Tibial nerve (tissue), 4 donors: Measurements from ENCODE around the gene MACROH2A2. TPM values are rescaled to one million over a fixed set of nuclear protein-coding genes. Genes with fewer than 3 reads are reported as not detected.

Experiments
- DNase-seq, 2 donors: peaks; one replicate each; pipeline ENCODE4 v3.0.0-alpha.2; 2019; ENCODE audit warnings: low spot score in 2 of 2
- H3K27ac ChIP-seq, 4 donors: fragments of 200-600 bp; sonication (generic) in 3 of 4; one replicate each; pipeline ENCODE4 v1.5.1; 2017 to 2019; ENCODE audit warnings: mild to moderate bottlenecking in 1 of 4
- H3K27me3 ChIP-seq, 2 donors: fragments of 200-600 bp; sonication (generic) in 1 of 2; one replicate each; pipeline versions ENCODE4 v1.5.1 to v1.6.0; 2017 to 2019
- H3K36me3 ChIP-seq, 3 donors: fragments of 200-600 bp; sonication (generic); one replicate each; pipeline ENCODE4 v1.5.1; 2018 to 2019
- H3K4me1 ChIP-seq, 4 donors: fragments of 200-600 bp; sonication (generic) in 3 of 4; one replicate each; pipeline ENCODE4 v1.5.1; 2017 to 2019
- H3K4me3 ChIP-seq, 4 donors: fragments of 200-600 bp; sonication (generic) in 3 of 4; one replicate each; pipeline ENCODE4 v1.5.1; 2017 to 2019; ENCODE audit warnings: mild to moderate bottlenecking in 1 of 4, moderate library complexity in 1 of 4
- H3K9me3 ChIP-seq, 4 donors: fragments of 200-600 bp; sonication (generic) in 3 of 4; one replicate each; pipeline ENCODE4 v1.5.1; 2017 to 2019
- EP300 ChIP-seq, 2 donors: sonication (generic); formaldehyde crosslinking; IDR thresholded peaks; one replicate each; pipeline ENCODE4 v1.6.1; 2017; ENCODE audit warnings: antibody characterized with exemption in 2 of 2, mild to moderate bottlenecking in 1 of 2
- POLR2A ChIP-seq, 2 donors: fragments of 450-650 bp; IDR thresholded peaks; one replicate each; pipeline ENCODE4 v1.6.1; 2017; ENCODE audit warnings: antibody characterized with exemption in 2 of 2, mild to moderate bottlenecking in 2 of 2, moderate library complexity in 2 of 2
- WGBS, 2 donors: methylation state at CpG; one replicate each; pipeline ENCODE4 v1.1.5; 2018; 5-methylcytosine and 5-hydroxymethylcytosine counted together
- total RNA-seq, 4 donors: library from RNA; depleted of rRNA; stranded (reverse); fragments of >200 nt; gene quantifications; one replicate each; pipeline ENCODE4 v1.1.0, GENCODE V29; 2016
- TF ChIP-seq, protein P1 (sequence below), 5 experiments: fragments of 200-600 bp in 3 of 5; fragments of 450-650 bp in 2 of 5; sonication (generic) in 3 of 5; IDR thresholded peaks; one replicate each; pipeline ENCODE4 v1.5.1; 2016 to 2019; ENCODE audit warnings: antibody characterized with exemption in 5 of 5, mild to moderate bottlenecking in 3 of 5, moderate library complexity in 2 of 5

The MACROH2A2 gene
- total RNA-seq, 4 donors from 2014 or later: 4.6 to 11.1 (median 8.9) TPM

DNA sequence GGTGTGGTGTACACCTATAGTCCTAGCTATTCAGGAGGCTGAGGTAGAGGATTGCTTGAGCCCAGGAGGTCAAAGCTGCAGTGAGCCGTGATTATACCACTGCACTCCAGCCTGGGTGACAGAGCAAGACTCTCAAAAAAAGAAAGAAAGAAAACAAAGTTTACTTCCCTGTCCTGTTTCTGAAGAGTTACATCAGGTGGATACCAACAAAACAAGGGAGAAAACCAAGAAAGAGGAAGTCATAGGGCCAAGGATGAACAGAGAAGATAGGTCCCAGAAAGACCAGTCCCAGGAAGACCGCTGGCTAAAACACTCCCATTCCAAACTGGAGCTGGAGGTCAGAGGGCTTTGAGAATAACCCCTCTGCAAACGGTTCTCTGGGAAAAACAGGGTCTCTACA lies 13.5 kb downstream of the MACROH2A2 start:
- Histone ChIP-seq H3K4me1 (no peaks in the 10 kb centered on the region), H3K4me3 (no peak overlapping the region), H3K36me3 (no peaks in the 10 kb centered on the region), H3K27me3 (no peaks in the 10 kb centered on the region), H3K27ac (no peak overlapping the region), H3K9me3 (no peaks in the 10 kb centered on the region)
- no peak for DNase-seq
- 77 to 78% methylated on average over 3 of the region's 3 CpGs for WGBS, 2 donors
- TF ChIP-seq, protein P1, sequence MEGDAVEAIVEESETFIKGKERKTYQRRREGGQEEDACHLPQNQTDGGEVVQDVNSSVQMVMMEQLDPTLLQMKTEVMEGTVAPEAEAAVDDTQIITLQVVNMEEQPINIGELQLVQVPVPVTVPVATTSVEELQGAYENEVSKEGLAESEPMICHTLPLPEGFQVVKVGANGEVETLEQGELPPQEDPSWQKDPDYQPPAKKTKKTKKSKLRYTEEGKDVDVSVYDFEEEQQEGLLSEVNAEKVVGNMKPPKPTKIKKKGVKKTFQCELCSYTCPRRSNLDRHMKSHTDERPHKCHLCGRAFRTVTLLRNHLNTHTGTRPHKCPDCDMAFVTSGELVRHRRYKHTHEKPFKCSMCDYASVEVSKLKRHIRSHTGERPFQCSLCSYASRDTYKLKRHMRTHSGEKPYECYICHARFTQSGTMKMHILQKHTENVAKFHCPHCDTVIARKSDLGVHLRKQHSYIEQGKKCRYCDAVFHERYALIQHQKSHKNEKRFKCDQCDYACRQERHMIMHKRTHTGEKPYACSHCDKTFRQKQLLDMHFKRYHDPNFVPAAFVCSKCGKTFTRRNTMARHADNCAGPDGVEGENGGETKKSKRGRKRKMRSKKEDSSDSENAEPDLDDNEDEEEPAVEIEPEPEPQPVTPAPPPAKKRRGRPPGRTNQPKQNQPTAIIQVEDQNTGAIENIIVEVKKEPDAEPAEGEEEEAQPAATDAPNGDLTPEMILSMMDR (IDR thresholded peaks at IDR 0.05): no peak
- TF ChIP-seq EP300 (IDR thresholded peaks at IDR 0.05) (no peak), POLR2A (IDR thresholded peaks at IDR 0.05) (no peak)

GRCh38 chr10:70067586-70067985 lies 14.9 kb downstream of the MACROH2A2 start:
- no peaks in the 10 kb centered on the region for H3K4me1 ChIP-seq
- TF ChIP-seq EP300 (IDR thresholded peaks at IDR 0.05) (no peak), POLR2A (IDR thresholded peaks at IDR 0.05) (no peak)
- TF ChIP-seq, protein P1 (IDR thresholded peaks at IDR 0.05): no peak
- 93 to 100% methylated on average over 2 of the region's 2 CpGs for WGBS, 2 donors
- no peak overlapping the region for H3K27ac ChIP-seq
- no peaks in the 10 kb centered on the region for H3K27me3 ChIP-seq
- DNase-seq: no peak
- no peak overlapping the region for H3K4me3 ChIP-seq
- H3K9me3 ChIP-seq: no peaks in the 10 kb centered on the region
- H3K36me3 ChIP-seq: no peaks in the 10 kb centered on the region

GRCh38 chr10:70068925-70069324 lies 16.3 kb downstream of the MACROH2A2 start:
- Histone ChIP-seq H3K36me3 (no peaks in the 10 kb centered on the region), H3K27me3 (no peaks in the 10 kb centered on the region), H3K27ac (no peak overlapping the region), H3K4me3 (no peak overlapping the region), H3K4me1 (no peaks in the 10 kb centered on the region), H3K9me3 (no peaks in the 10 kb centered on the region)
- no peak for DNase-seq
- 86 to 89% methylated on average over 10 of the region's 10 CpGs for whole genome bisulfite sequencing, 2 donors
- no peak for TF ChIP-seq EP300 (IDR thresholded peaks at IDR 0.05)
- TF ChIP-seq, protein P1 (IDR thresholded peaks at IDR 0.05): no peak
- no peak for TF ChIP-seq POLR2A (IDR thresholded peaks at IDR 0.05)

DNA sequence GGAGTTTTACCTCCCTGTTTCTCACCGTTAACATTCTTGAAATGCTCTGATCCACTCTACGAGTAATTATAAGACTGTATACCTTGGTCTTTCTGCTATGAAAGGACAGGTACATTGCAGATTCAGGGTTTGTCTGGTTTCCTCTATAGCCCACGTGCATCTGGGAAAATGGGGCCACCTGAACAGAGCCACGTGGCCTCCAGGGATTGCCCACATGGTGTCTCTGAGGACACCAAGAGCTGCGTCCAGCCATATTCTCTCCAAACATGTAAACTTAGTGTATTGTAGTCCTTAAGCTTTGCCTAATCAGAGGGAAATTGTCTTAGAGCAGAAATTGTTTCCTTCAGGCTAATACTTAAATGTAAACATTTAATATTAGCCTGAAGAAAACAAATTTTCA lies 16.7 kb downstream of the MACROH2A2 start:
- 87 to 90% methylated on average over 5 of the region's 5 CpGs for WGBS, 2 donors
- Histone ChIP-seq H3K4me3 (no peak overlapping the region), H3K9me3 (no peaks in the 10 kb centered on the region), H3K36me3 (no peaks in the 10 kb centered on the region), H3K4me1 (no peaks in the 10 kb centered on the region), H3K27ac (no peak overlapping the region), H3K27me3 (no peaks in the 10 kb centered on the region)
- TF ChIP-seq EP300 (IDR thresholded peaks at IDR 0.05) (no peak), POLR2A (IDR thresholded peaks at IDR 0.05) (no peak)
- TF ChIP-seq, protein P1 (IDR thresholded peaks at IDR 0.05): no peak
- no peak for DNase-seq

DNA sequence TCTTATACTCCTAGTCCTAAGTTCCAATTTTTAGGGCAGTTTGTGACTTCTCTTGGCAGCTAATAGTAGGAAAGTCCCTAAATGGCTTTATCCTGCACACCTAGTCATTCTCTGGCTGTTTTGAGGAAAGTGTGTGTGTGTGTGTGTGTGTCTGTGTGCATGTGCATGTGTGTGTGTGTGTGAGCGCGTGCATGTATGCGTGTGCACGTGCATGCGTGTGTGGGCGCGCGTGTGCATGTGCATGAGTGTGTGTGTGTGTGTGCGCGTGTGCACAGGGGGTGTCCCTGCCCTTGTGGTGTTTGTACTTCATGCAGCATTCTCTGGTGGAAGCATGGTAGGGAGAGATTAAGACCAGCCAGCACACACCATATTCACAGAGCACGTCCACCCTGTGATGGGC lies 18.2 kb downstream of the MACROH2A2 start:
- no peaks in the 10 kb centered on the region for H3K9me3 ChIP-seq
- no peak overlapping the region for H3K27ac ChIP-seq
- no peak overlapping the region for H3K4me3 ChIP-seq
- no peaks in the 10 kb centered on the region for H3K36me3 ChIP-seq
- DNase-seq: no peak
- H3K4me1 ChIP-seq: no peaks in the 10 kb centered on the region
- 94% methylated on average over 11 of the region's 11 CpGs for WGBS, 2 donors
- TF ChIP-seq POLR2A (IDR thresholded peaks at IDR 0.05) (no peak), EP300 (IDR thresholded peaks at IDR 0.05) (no peak)
- TF ChIP-seq, protein P1 (IDR thresholded peaks at IDR 0.05): no peak
- no peaks in the 10 kb centered on the region for H3K27me3 ChIP-seq
